Measurements from ENCODE around the gene CHRM4.

Gene CHRM4

GRCh38 chr11:46418751-46419150, 27.2 kb upstream of the CHRM4 start:
- Histone ChIP-seq H3K27ac (replicated peaks) (no peak overlapping the region), H3K4me3 (replicated peaks; ENCODE audit: insufficient read depth, low read length) (no peak overlapping the region), H3K27me3 (ENCODE audit: insufficient read depth, poor library complexity, severe bottlenecking) (no peaks in the 10 kb centered on the region)
- TF ChIP-seq, protein P1, sequence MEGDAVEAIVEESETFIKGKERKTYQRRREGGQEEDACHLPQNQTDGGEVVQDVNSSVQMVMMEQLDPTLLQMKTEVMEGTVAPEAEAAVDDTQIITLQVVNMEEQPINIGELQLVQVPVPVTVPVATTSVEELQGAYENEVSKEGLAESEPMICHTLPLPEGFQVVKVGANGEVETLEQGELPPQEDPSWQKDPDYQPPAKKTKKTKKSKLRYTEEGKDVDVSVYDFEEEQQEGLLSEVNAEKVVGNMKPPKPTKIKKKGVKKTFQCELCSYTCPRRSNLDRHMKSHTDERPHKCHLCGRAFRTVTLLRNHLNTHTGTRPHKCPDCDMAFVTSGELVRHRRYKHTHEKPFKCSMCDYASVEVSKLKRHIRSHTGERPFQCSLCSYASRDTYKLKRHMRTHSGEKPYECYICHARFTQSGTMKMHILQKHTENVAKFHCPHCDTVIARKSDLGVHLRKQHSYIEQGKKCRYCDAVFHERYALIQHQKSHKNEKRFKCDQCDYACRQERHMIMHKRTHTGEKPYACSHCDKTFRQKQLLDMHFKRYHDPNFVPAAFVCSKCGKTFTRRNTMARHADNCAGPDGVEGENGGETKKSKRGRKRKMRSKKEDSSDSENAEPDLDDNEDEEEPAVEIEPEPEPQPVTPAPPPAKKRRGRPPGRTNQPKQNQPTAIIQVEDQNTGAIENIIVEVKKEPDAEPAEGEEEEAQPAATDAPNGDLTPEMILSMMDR (IDR thresholded peaks at IDR 0.05; ENCODE audit: insufficient read depth, low read length): no peak
- no peak for TF ChIP-seq GABPA (IDR thresholded peaks at IDR 0.05; ENCODE audit: low read depth)
- TF ChIP-seq SPI1 (IDR thresholded peaks at IDR 0.05; ENCODE audit: borderline replicate concordance, low read depth): no peak
- no peak for TF ChIP-seq POLR2AphosphoS5 (IDR thresholded peaks at IDR 0.05; ENCODE audit: low read depth)
- DNase-seq (ENCODE audit: low read depth in 1 of 2, low spot score in 1 of 2): no peak

- Histone ChIP-seq H3K4me3 (replicated peaks; ENCODE audit: insufficient read depth, low read length) (no peak overlapping the region), H3K27me3 (ENCODE audit: insufficient read depth, poor library complexity, severe bottlenecking) (no peaks in the 10 kb centered on the region), H3K27ac (replicated peaks) (no peak overlapping the region)
- TF ChIP-seq, protein P1 (IDR thresholded peaks at IDR 0.05; ENCODE audit: insufficient read depth, low read length): no peak
- no peak for DNase-seq (ENCODE audit: low read depth in 1 of 2, low spot score in 1 of 2)
Measured at GRCh38 chr11:46417711-46418110, 26.1 kb upstream of the CHRM4 start.

- Histone ChIP-seq H3K27ac (replicated peaks) (no peak overlapping the region), H3K4me3 (replicated peaks; ENCODE audit: insufficient read depth, low read length) (no peak overlapping the region), H3K27me3 (ENCODE audit: insufficient read depth, poor library complexity, severe bottlenecking) (no peaks in the 10 kb centered on the region)
- no peak for DNase-seq (ENCODE audit: low read depth in 1 of 2, low spot score in 1 of 2)
- TF ChIP-seq, protein P2, sequence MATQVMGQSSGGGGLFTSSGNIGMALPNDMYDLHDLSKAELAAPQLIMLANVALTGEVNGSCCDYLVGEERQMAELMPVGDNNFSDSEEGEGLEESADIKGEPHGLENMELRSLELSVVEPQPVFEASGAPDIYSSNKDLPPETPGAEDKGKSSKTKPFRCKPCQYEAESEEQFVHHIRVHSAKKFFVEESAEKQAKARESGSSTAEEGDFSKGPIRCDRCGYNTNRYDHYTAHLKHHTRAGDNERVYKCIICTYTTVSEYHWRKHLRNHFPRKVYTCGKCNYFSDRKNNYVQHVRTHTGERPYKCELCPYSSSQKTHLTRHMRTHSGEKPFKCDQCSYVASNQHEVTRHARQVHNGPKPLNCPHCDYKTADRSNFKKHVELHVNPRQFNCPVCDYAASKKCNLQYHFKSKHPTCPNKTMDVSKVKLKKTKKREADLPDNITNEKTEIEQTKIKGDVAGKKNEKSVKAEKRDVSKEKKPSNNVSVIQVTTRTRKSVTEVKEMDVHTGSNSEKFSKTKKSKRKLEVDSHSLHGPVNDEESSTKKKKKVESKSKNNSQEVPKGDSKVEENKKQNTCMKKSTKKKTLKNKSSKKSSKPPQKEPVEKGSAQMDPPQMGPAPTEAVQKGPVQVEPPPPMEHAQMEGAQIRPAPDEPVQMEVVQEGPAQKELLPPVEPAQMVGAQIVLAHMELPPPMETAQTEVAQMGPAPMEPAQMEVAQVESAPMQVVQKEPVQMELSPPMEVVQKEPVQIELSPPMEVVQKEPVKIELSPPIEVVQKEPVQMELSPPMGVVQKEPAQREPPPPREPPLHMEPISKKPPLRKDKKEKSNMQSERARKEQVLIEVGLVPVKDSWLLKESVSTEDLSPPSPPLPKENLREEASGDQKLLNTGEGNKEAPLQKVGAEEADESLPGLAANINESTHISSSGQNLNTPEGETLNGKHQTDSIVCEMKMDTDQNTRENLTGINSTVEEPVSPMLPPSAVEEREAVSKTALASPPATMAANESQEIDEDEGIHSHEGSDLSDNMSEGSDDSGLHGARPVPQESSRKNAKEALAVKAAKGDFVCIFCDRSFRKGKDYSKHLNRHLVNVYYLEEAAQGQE (IDR thresholded peaks at IDR 0.05; ENCODE audit: insufficient replicate concordance, low read depth): no peak
- no peak for TF ChIP-seq POLR2AphosphoS5 (IDR thresholded peaks at IDR 0.05; ENCODE audit: low read depth)
- TF ChIP-seq, protein P1 (IDR thresholded peaks at IDR 0.05; ENCODE audit: insufficient read depth, low read length): no peak
- no peak for TF ChIP-seq GABPA (IDR thresholded peaks at IDR 0.05; ENCODE audit: low read depth)
- TF ChIP-seq SPI1 (IDR thresholded peaks at IDR 0.05; ENCODE audit: borderline replicate concordance, low read depth): no peak
Measured at GRCh38 chr11:46414879-46415278, 23.3 kb upstream of the CHRM4 start.

DNA sequence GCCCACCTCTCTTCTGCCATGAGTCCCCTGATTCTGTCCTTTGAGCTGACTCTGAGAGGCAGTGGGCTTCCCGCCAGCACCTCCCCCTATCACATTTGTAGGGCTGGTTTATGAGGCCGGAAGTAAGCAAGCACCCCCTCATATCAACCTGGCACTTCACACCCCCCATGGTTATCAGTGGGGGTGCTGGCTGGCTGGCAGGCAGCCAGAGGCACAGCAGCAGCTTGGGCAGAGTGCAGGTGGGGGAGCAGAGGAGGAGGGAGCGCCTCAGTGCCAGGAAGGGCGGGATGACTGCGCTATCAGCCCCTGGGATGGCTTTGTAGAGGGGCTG, 22.9 kb upstream of the CHRM4 start:
- Histone ChIP-seq H3K27me3 (ENCODE audit: insufficient read depth, poor library complexity, severe bottlenecking) (no peaks in the 10 kb centered on the region), H3K27ac (replicated peaks) (no peak overlapping the region), H3K4me3 (replicated peaks; ENCODE audit: insufficient read depth, low read length) (no peak overlapping the region)
- no peak for DNase-seq (ENCODE audit: low read depth in 1 of 2, low spot score in 1 of 2)
- TF ChIP-seq GABPA (IDR thresholded peaks at IDR 0.05; ENCODE audit: low read depth) (no peak), POLR2AphosphoS5 (IDR thresholded peaks at IDR 0.05; ENCODE audit: low read depth) (no peak), SPI1 (IDR thresholded peaks at IDR 0.05; ENCODE audit: borderline replicate concordance, low read depth) (no peak)
- TF ChIP-seq, protein P1 (IDR thresholded peaks at IDR 0.05; ENCODE audit: insufficient read depth, low read length): no peak
- TF ChIP-seq, protein P2 (IDR thresholded peaks at IDR 0.05; ENCODE audit: insufficient replicate concordance, low read depth): no peak
